Mesenchymal stem cell (in vitro differentiated cells and primary cell): ENCODE results near the gene PTPRH.

ENCODE experiments used
- DNase-seq: peaks from one replicate; pipeline ENCODE4 v3.0.0-alpha.2; 2013
- H2AFZ ChIP-seq: one replicate; pipeline ENCODE4 v1.6.1; 2013; ENCODE audit warnings: low read depth, mild to moderate bottlenecking, control low read depth, inconsistent platforms, low read length, moderate library complexity
- H2AK5ac ChIP-seq: 2 replicates; pipeline ENCODE4 v1.6.1; 2013; ENCODE audit warnings: low read length, moderate library complexity, mild to moderate bottlenecking, inconsistent platforms; ENCODE audit not compliant: severe bottlenecking
- H2BK120ac ChIP-seq: one replicate; pipeline ENCODE4 v1.6.1; 2013; ENCODE audit warnings: low read depth, mild to moderate bottlenecking, inconsistent platforms, low read length, moderate library complexity
- H2BK12ac ChIP-seq, 2 experiments: one replicate each; pipeline ENCODE4 v1.6.1; 2013; ENCODE audit warnings: inconsistent platforms in 2 of 2, low read length in 2 of 2, mild to moderate bottlenecking in 2 of 2, moderate library complexity in 2 of 2, control low read depth in 1 of 2
- H2BK15ac ChIP-seq: one replicate; pipeline ENCODE4 v1.6.1; 2013; ENCODE audit warnings: mild to moderate bottlenecking, low read depth, inconsistent platforms; ENCODE audit not compliant: poor library complexity, severe bottlenecking
- H2BK5ac ChIP-seq: 2 replicates; pipeline ENCODE4 v1.6.1; 2013; ENCODE audit warnings: low read depth, mild to moderate bottlenecking, low read length, control low read depth, inconsistent platforms; ENCODE audit not compliant: poor library complexity, severe bottlenecking
- H3K14ac ChIP-seq, 2 experiments: one replicate each; pipeline ENCODE4 v1.6.1; 2013; ENCODE audit warnings: inconsistent platforms in 2 of 2, low read length in 2 of 2, control low read depth in 1 of 2, mild to moderate bottlenecking in 1 of 2, moderate library complexity in 1 of 2
- H3K18ac ChIP-seq, 2 experiments: one replicate each; pipeline ENCODE4 v1.6.1; 2013; ENCODE audit warnings: inconsistent platforms in 2 of 2, low read length in 2 of 2, control low read depth in 1 of 2, low read depth in 1 of 2, mild to moderate bottlenecking in 1 of 2
- H3K23ac ChIP-seq, 2 experiments: one replicate each; pipeline ENCODE4 v1.6.1; 2013; ENCODE audit warnings: inconsistent platforms in 2 of 2, low read length in 2 of 2, mild to moderate bottlenecking in 2 of 2, moderate library complexity in 2 of 2, control low read depth in 1 of 2
- H3K27ac ChIP-seq: 2 replicates; pipeline ENCODE4 v1.5.1; 2013; ENCODE audit warnings: mild to moderate bottlenecking, moderate library complexity, low read length, control low read depth, inconsistent platforms; ENCODE audit not compliant: poor library complexity, severe bottlenecking
- H3K27me3 ChIP-seq, 2 experiments: 2 replicates each; pipeline versions ENCODE4 v1.6.1 to v1.7.0; 2013; ENCODE audit warnings: low read length in 2 of 2, mild to moderate bottlenecking in 2 of 2, moderate library complexity in 2 of 2, control low read depth in 1 of 2, inconsistent platforms in 1 of 2; ENCODE audit not compliant: control insufficient read depth in 1 of 2, insufficient read depth in 1 of 2
- H3K36me3 ChIP-seq, 2 experiments: 2 replicates each; pipeline versions ENCODE4 v1.6.1 to v1.7.0; 2013; ENCODE audit warnings: low read length in 2 of 2, control low read depth in 1 of 2, inconsistent platforms in 1 of 2, low read depth in 1 of 2, mild to moderate bottlenecking in 1 of 2; ENCODE audit not compliant: insufficient read depth in 2 of 2, control insufficient read depth in 1 of 2
- H3K4ac ChIP-seq, 2 experiments: one replicate each; pipeline ENCODE4 v1.6.1; 2013; ENCODE audit warnings: inconsistent platforms in 2 of 2, low read length in 2 of 2, mild to moderate bottlenecking in 2 of 2, moderate library complexity in 2 of 2, control low read depth in 1 of 2, low read depth in 1 of 2
- H3K4me1 ChIP-seq: 2 replicates; pipeline ENCODE4 v1.6.1; 2013; ENCODE audit warnings: low read depth, low read length, control low read depth; ENCODE audit not compliant: control insufficient read depth, insufficient read depth
- H3K4me2 ChIP-seq: 2 replicates; pipeline ENCODE4 v1.6.1; 2013; ENCODE audit warnings: low read length, mild to moderate bottlenecking, inconsistent platforms; ENCODE audit not compliant: poor library complexity, severe bottlenecking
- H3K4me3 ChIP-seq, 2 experiments: 2 replicates each; pipeline versions ENCODE4 v1.5.1 to v1.7.0; 2013; ENCODE audit warnings: low read length in 2 of 2, mild to moderate bottlenecking in 2 of 2, control low read depth in 1 of 2, low read depth in 1 of 2; ENCODE audit not compliant: insufficient read depth in 1 of 2
- H3K79me1 ChIP-seq: replicated peaks from 2 replicates; pipeline ENCODE4 v1.6.1; 2013; ENCODE audit warnings: mild to moderate bottlenecking, control low read depth, low read length, inconsistent platforms; ENCODE audit not compliant: poor library complexity, severe bottlenecking
- H3K9ac ChIP-seq: 2 replicates; pipeline ENCODE4 v1.7.0; 2013; ENCODE audit warnings: mild to moderate bottlenecking, low read length, moderate library complexity
- H3K9me3 ChIP-seq: 2 replicates; pipeline ENCODE4 v1.7.0; 2013; ENCODE audit warnings: mild to moderate bottlenecking, low read length; ENCODE audit not compliant: control insufficient read depth
- H4K8ac ChIP-seq: one replicate; pipeline ENCODE4 v1.6.1; 2013; ENCODE audit warnings: inconsistent platforms, mild to moderate bottlenecking, low read length, moderate library complexity
- H4K91ac ChIP-seq: one replicate; pipeline ENCODE4 v1.6.1; 2013; ENCODE audit warnings: mild to moderate bottlenecking, low read length, inconsistent platforms
- WGBS: methylation state at CpG from one replicate; pipeline ENCODE4 v1.1.7; 2013; ENCODE audit warnings: mixed read lengths; 5-methylcytosine and 5-hydroxymethylcytosine counted together

Gene PTPRH

GRCh38 chr19:55158848-55159749 is 50.2 kb downstream of the PTPRH start:
- Histone ChIP-seq H4K91ac (no peak overlapping the region), H3K27ac (no peak overlapping the region), H3K9me3 (no peaks in the 10 kb centered on the region), H2BK5ac (no peak overlapping the region), H4K8ac (no peak overlapping the region), H3K4me1 (peaks cover 33% of the 10 kb centered on the region), H2BK12ac (no peak overlapping the region), H2AK5ac (no peak overlapping the region), H3K9ac (no peak overlapping the region), H3K27me3 (peaks cover 33 to 44% of the 10 kb centered on the region in 2 experiments), H3K14ac (no peak overlapping the region), H2BK15ac (no peak overlapping the region), H3K79me1 (no peaks in the 10 kb centered on the region), H3K36me3 (no peaks in the 10 kb centered on the region), H2BK120ac (no peak overlapping the region), H2AFZ (no peak overlapping the region), H3K23ac (no peak overlapping the region), H3K4me3 (peak overlapping the region in 1 of 2 experiments; percentile 33), H3K18ac (no peak overlapping the region), H3K4ac (no peak overlapping the region), H3K4me2 (no peak overlapping the region)
- DNase-seq = no peak
- 62% methylated on average over 18 of the region's 18 CpGs for WGBS

- Histone ChIP-seq H3K23ac (no peak overlapping the region), H2AK5ac (no peak overlapping the region), H3K79me1 (no peaks in the 10 kb centered on the region), H2BK120ac (no peak overlapping the region), H2BK15ac (no peak overlapping the region), H2AFZ (no peak overlapping the region), H3K14ac (no peak overlapping the region), H4K91ac (no peak overlapping the region), H3K27me3 (peaks cover 33 to 42% of the 10 kb centered on the region in 2 experiments), H3K4me2 (no peak overlapping the region), H4K8ac (no peak overlapping the region), H2BK12ac (no peak overlapping the region), H3K4me3 (no peak overlapping the region), H3K9ac (no peak overlapping the region), H3K36me3 (no peaks in the 10 kb centered on the region), H3K4me1 (peaks cover 33% of the 10 kb centered on the region), H3K4ac (no peak overlapping the region), H3K18ac (no peak overlapping the region), H3K9me3 (no peaks in the 10 kb centered on the region), H2BK5ac (no peak overlapping the region), H3K27ac (no peak overlapping the region)
- 75% methylated on average over 4 of the region's 4 CpGs for WGBS
- no peak for DNase-seq
These were observed 50.9 kb downstream of the PTPRH start for GRCh38 chr19:55158423-55158822.

- Histone ChIP-seq H3K36me3 (no peaks in the 10 kb centered on the region), H3K9ac (no peak within 1 kb of the TSS), H3K18ac (no peak within 1 kb of the TSS), H3K4me2 (no peak within 1 kb of the TSS), H2BK12ac (no peak within 1 kb of the TSS), H3K14ac (no peak within 1 kb of the TSS), H3K27ac (no peak within 1 kb of the TSS), H3K23ac (no peak within 1 kb of the TSS), H2AFZ (no peak within 1 kb of the TSS), H2BK15ac (no peak within 1 kb of the TSS), H4K91ac (no peak within 1 kb of the TSS), H3K79me1 (no peaks in the 10 kb centered on the region), H2BK120ac (no peak within 1 kb of the TSS), H4K8ac (no peak within 1 kb of the TSS), H3K9me3 (no peaks in the 10 kb centered on the region), H3K4me3 (no peak within 1 kb of the TSS), H3K27me3 (peaks cover 33 to 36% of the 10 kb centered on the region in 2 experiments), H3K4me1 (peaks cover 33% of the 10 kb centered on the region), H2AK5ac (no peak within 1 kb of the TSS), H3K4ac (no peak within 1 kb of the TSS), H2BK5ac (no peak within 1 kb of the TSS)
- no peak for DNase-seq
- 71% methylated on average over 29 of the region's 39 CpGs for WGBS
These were observed 52.0 kb downstream of the PTPRH start, which contains the start of gene TNNI3 for GRCh38 chr19:55157064-55157908. Gene TNNI3, minus strand, starts transcription at chr19:55157732. Its CDS starts 143 bp downstream, at chr19:55157589.
